Measurements from ENCODE around the gene SMCHD1.

SMCHD1 gene

GRCh38 chr18:2774669-2775068 is 119.1 kb downstream of the SMCHD1 start:
- no peak for TF ChIP-seq SIN3A (IDR thresholded peaks at IDR 0.05; ENCODE audit: borderline replicate concordance, insufficient read depth, low read length)
- no peak for TF ChIP-seq FOXP2 (optimal IDR thresholded peaks at IDR 0.05; ENCODE audit: borderline replicate concordance, extremely low read depth, extremely low read length, insufficient read depth)
- TF ChIP-seq REST (IDR thresholded peaks at IDR 0.05; ENCODE audit: insufficient read depth in 1 of 2, low read depth in 2 of 2, low read length in 2 of 2): no peak
- no peak for TF ChIP-seq TAF1 (IDR thresholded peaks at IDR 0.05; ENCODE audit: borderline replicate concordance, insufficient read depth, low read length)
- TF ChIP-seq POLR2AphosphoS5 (IDR thresholded peaks at IDR 0.05; ENCODE audit: low read depth, low read length): no peak

GRCh38 chr18:2776601-2777000 is 121.1 kb downstream of the SMCHD1 start:
- TF ChIP-seq POLR2AphosphoS5 (IDR thresholded peaks at IDR 0.05; ENCODE audit: low read depth, low read length): no peak
- no peak for TF ChIP-seq TAF1 (IDR thresholded peaks at IDR 0.05; ENCODE audit: borderline replicate concordance, insufficient read depth, low read length)

GRCh38 chr18:2777241-2777640 is 121.7 kb downstream of the SMCHD1 start:
- no peak for TF ChIP-seq SIN3A (IDR thresholded peaks at IDR 0.05; ENCODE audit: borderline replicate concordance, insufficient read depth, low read length)
- no peak for TF ChIP-seq TAF1 (IDR thresholded peaks at IDR 0.05; ENCODE audit: borderline replicate concordance, insufficient read depth, low read length)
- no peak for TF ChIP-seq POLR2AphosphoS5 (IDR thresholded peaks at IDR 0.05; ENCODE audit: low read depth, low read length)
- TF ChIP-seq REST (IDR thresholded peaks at IDR 0.05; ENCODE audit: insufficient read depth in 1 of 2, low read depth in 2 of 2, low read length in 2 of 2): no peak
- TF ChIP-seq FOXP2 (optimal IDR thresholded peaks at IDR 0.05; ENCODE audit: borderline replicate concordance, extremely low read depth, extremely low read length, insufficient read depth): no peak

- TF ChIP-seq POLR2AphosphoS5 (IDR thresholded peaks at IDR 0.05; ENCODE audit: low read depth, low read length): no peak
- TF ChIP-seq FOXP2 (optimal IDR thresholded peaks at IDR 0.05; ENCODE audit: borderline replicate concordance, extremely low read depth, extremely low read length, insufficient read depth): no peak
- no peak for TF ChIP-seq TAF1 (IDR thresholded peaks at IDR 0.05; ENCODE audit: borderline replicate concordance, insufficient read depth, low read length)
- no peak for TF ChIP-seq SIN3A (IDR thresholded peaks at IDR 0.05; ENCODE audit: borderline replicate concordance, insufficient read depth, low read length)
- TF ChIP-seq REST (IDR thresholded peaks at IDR 0.05; ENCODE audit: insufficient read depth in 1 of 2, low read depth in 2 of 2, low read length in 2 of 2): no peak
These were observed 125.2 kb downstream of the SMCHD1 start for GRCh38 chr18:2780750-2781149.

GRCh38 chr18:2787225-2787624 is 131.7 kb downstream of the SMCHD1 start:
- TF ChIP-seq POLR2AphosphoS5 (IDR thresholded peaks at IDR 0.05; ENCODE audit: low read depth, low read length): no peak
- TF ChIP-seq REST (IDR thresholded peaks at IDR 0.05; ENCODE audit: insufficient read depth in 1 of 2, low read depth in 2 of 2, low read length in 2 of 2): no peak
- TF ChIP-seq SIN3A (IDR thresholded peaks at IDR 0.05; ENCODE audit: borderline replicate concordance, insufficient read depth, low read length): no peak
- no peak for TF ChIP-seq TAF1 (IDR thresholded peaks at IDR 0.05; ENCODE audit: borderline replicate concordance, insufficient read depth, low read length)
- TF ChIP-seq FOXP2 (optimal IDR thresholded peaks at IDR 0.05; ENCODE audit: borderline replicate concordance, extremely low read depth, extremely low read length, insufficient read depth): no peak

Measured in PFSK-1 (cell line).